H9 (cell line): ENCODE results near the gene KCNIP4. TPM values are rescaled to one million over a fixed set of nuclear protein-coding genes. Genes with fewer than 3 reads are reported as not detected.

Experiments used
- DNase-seq: peaks from one replicate; pipeline ENCODE4 v3.0.0-alpha.2; 2017
- H2AFZ ChIP-seq: one replicate; pipeline ENCODE4 v1.6.1; 2013; ENCODE audit warnings: mild to moderate bottlenecking, low read length, control low read depth, moderate library complexity
- H2AK5ac ChIP-seq: 2 replicates; pipeline ENCODE4 v1.6.1; 2013; ENCODE audit warnings: low read length, control low read depth, mixed read lengths; ENCODE audit not compliant: insufficient read length
- H2BK120ac ChIP-seq: one replicate; pipeline ENCODE4 v1.6.1; 2013; ENCODE audit warnings: low read depth, mild to moderate bottlenecking, low read length, control low read depth, inconsistent platforms; ENCODE audit not compliant: poor library complexity, severe bottlenecking
- H2BK12ac ChIP-seq: 2 replicates; pipeline ENCODE4 v1.6.1; 2013; ENCODE audit warnings: low read length, control low read depth, mixed read lengths, low read depth; ENCODE audit not compliant: insufficient read length
- H2BK15ac ChIP-seq: 2 replicates; pipeline ENCODE4 v1.6.1; 2013; ENCODE audit warnings: low read depth, low read length, control low read depth
- H2BK20ac ChIP-seq: one replicate; pipeline ENCODE4 v1.6.1; 2013; ENCODE audit warnings: low read depth, mild to moderate bottlenecking, low read length, control low read depth, inconsistent platforms; ENCODE audit not compliant: poor library complexity, severe bottlenecking
- H2BK5ac ChIP-seq: 2 replicates; pipeline ENCODE4 v1.6.1; 2013; ENCODE audit warnings: low read length, control low read depth, mixed read lengths; ENCODE audit not compliant: insufficient read length
- H3K14ac ChIP-seq: 2 replicates; pipeline ENCODE4 v1.6.1; 2013; ENCODE audit warnings: low read length, control low read depth; ENCODE audit not compliant: insufficient read depth
- H3K18ac ChIP-seq: 2 replicates; pipeline ENCODE4 v1.6.1; 2013; ENCODE audit warnings: low read depth, mild to moderate bottlenecking, mixed read lengths, low read length, control low read depth; ENCODE audit not compliant: insufficient read length
- H3K23ac ChIP-seq: 2 replicates; pipeline ENCODE4 v1.6.1; 2013; ENCODE audit warnings: low read length, control low read depth, mixed read lengths, low read depth; ENCODE audit not compliant: insufficient read length
- H3K23me2 ChIP-seq: 2 replicates; pipeline ENCODE4 v1.6.1; 2013; ENCODE audit warnings: low read depth, mild to moderate bottlenecking, mixed read lengths, low read length, control low read depth; ENCODE audit not compliant: insufficient read length, poor library complexity, severe bottlenecking
- H3K27ac ChIP-seq: 2 replicates; pipeline ENCODE4 v1.5.1; 2013; ENCODE audit warnings: low read length, control low read depth, mixed read lengths, low read depth; ENCODE audit not compliant: insufficient read length
- H3K27me3 ChIP-seq: 2 replicates; pipeline ENCODE4 v1.6.1; 2013; ENCODE audit warnings: low read length, control low read depth, inconsistent platforms; ENCODE audit not compliant: insufficient read depth
- H3K4ac ChIP-seq: 2 replicates; pipeline ENCODE4 v1.6.1; 2013; ENCODE audit warnings: low read depth, mild to moderate bottlenecking, control low read depth, inconsistent platforms, low read length, moderate library complexity
- H3K4me1 ChIP-seq: 2 replicates; pipeline ENCODE4 v1.6.1; 2013; ENCODE audit warnings: low read length, control low read depth, inconsistent platforms; ENCODE audit not compliant: insufficient read depth
- H3K4me2 ChIP-seq: 2 replicates; pipeline ENCODE4 v1.6.1; 2013; ENCODE audit warnings: low read length, control low read depth, mixed read lengths; ENCODE audit not compliant: insufficient read length, insufficient read depth
- H3K56ac ChIP-seq: 2 replicates; pipeline ENCODE4 v1.6.1; 2013; ENCODE audit warnings: low read depth, mild to moderate bottlenecking, mixed read lengths, low read length, control low read depth; ENCODE audit not compliant: insufficient read length
- H3K79me1 ChIP-seq: 2 replicates; pipeline ENCODE4 v1.6.1; 2013; ENCODE audit warnings: low read depth, mild to moderate bottlenecking, moderate library complexity, low read length, control low read depth, inconsistent platforms; ENCODE audit not compliant: insufficient read depth, poor library complexity, severe bottlenecking
- H3K79me2 ChIP-seq: 2 replicates; pipeline ENCODE4 v1.6.1; 2013; ENCODE audit warnings: low read length, control low read depth, inconsistent platforms; ENCODE audit not compliant: insufficient read depth
- H3K9ac ChIP-seq: 2 replicates; pipeline ENCODE4 v1.6.1; 2013; ENCODE audit warnings: low read length, control low read depth, mixed read lengths; ENCODE audit not compliant: insufficient read length; ENCODE audit errors: extremely low read depth
- H3K9me3 ChIP-seq: one replicate; pipeline ENCODE4 v1.6.1; 2013; ENCODE audit warnings: low read depth, low read length, inconsistent platforms; ENCODE audit not compliant: control insufficient read depth
- H3T11ph ChIP-seq: one replicate; pipeline ENCODE4 v1.6.1; 2013; ENCODE audit warnings: mild to moderate bottlenecking, low read length, control low read depth, inconsistent platforms
- H4K20me1 ChIP-seq: one replicate; pipeline ENCODE4 v1.6.1; 2013; ENCODE audit not compliant: control insufficient read depth, insufficient read length, insufficient read depth
- H4K5ac ChIP-seq: 2 replicates; pipeline ENCODE4 v1.6.1; 2013; ENCODE audit warnings: low read depth, mild to moderate bottlenecking, mixed read lengths, low read length, control low read depth; ENCODE audit not compliant: insufficient read length
- H4K8ac ChIP-seq: replicated peaks from 2 replicates; pipeline ENCODE4 v1.6.1; 2013; ENCODE audit warnings: low read length, control low read depth, mixed read lengths, low read depth; ENCODE audit not compliant: insufficient read length
- H4K91ac ChIP-seq: 2 replicates; pipeline ENCODE4 v1.6.1; 2013; ENCODE audit warnings: low read depth, mild to moderate bottlenecking, moderate library complexity, mixed read lengths, low read length, control low read depth; ENCODE audit not compliant: insufficient read length
- H3K27ac Mint-ChIP-seq, 3 experiments: 2 replicates in 2 of 3; 3 replicates in 1 of 3; pipeline ENCODE4 v1.8.0; 2020 to 2021; ENCODE audit warnings: mixed read lengths in 3 of 3, mild to moderate bottlenecking in 1 of 3, moderate library complexity in 1 of 3
- H3K27me3 Mint-ChIP-seq: 2 replicates; pipeline ENCODE4 v1.8.0; 2021; ENCODE audit warnings: low read depth, mild to moderate bottlenecking, moderate library complexity, mixed read lengths
- H3K36me3 Mint-ChIP-seq, 3 experiments: 2 replicates in 2 of 3; 3 replicates in 1 of 3; pipeline ENCODE4 v1.8.0; 2020 to 2021; ENCODE audit warnings: low read depth in 3 of 3, mixed read lengths in 3 of 3; ENCODE audit not compliant: insufficient read depth in 1 of 3
- H3K4me1 Mint-ChIP-seq, 2 experiments: 2 replicates each; pipeline ENCODE4 v1.8.0; 2020; ENCODE audit warnings: mixed read lengths in 2 of 2
- H3K4me3 Mint-ChIP-seq, 2 experiments: 2 replicates in 1 of 2; 3 replicates in 1 of 2; pipeline ENCODE4 v1.8.0; 2020 to 2021; ENCODE audit warnings: mild to moderate bottlenecking in 2 of 2, mixed read lengths in 2 of 2, moderate library complexity in 1 of 2
- H3K9me3 Mint-ChIP-seq, 2 experiments: 2 replicates in 1 of 2; 3 replicates in 1 of 2; pipeline ENCODE4 v1.8.0; 2020; ENCODE audit warnings: mild to moderate bottlenecking in 2 of 2, mixed read lengths in 2 of 2, moderate library complexity in 1 of 2
- WGBS: extraction: QIAGEN DNeasy Blood & Tissue Kit; methylation state at CpG from one replicate; pipeline ENCODE4 v1.1.7; 2013; ENCODE audit warnings: missing lambda C conversion rate, low lambda C conversion rate, mixed read lengths; ENCODE audit not compliant: insufficient read length; ENCODE audit errors: extremely low coverage; 5-methylcytosine and 5-hydroxymethylcytosine counted together
- total RNA-seq: library from RNA; stranded (reverse); gene quantifications from 2 replicates; pipeline ENCODE4 v1.2.1, GENCODE V29; 2021
- TF ChIP-seq, protein P1 (sequence below): fragments of 200-600 bp; sonication (generic); conservative IDR thresholded peaks from 3 replicates; pipeline ENCODE4 v1.8.0; 2021; ENCODE audit warnings: antibody characterized with exemption, mild to moderate bottlenecking

The KCNIP4 gene
- total RNA-seq, 1 experiment from 2014 or later: not detected

DNA sequence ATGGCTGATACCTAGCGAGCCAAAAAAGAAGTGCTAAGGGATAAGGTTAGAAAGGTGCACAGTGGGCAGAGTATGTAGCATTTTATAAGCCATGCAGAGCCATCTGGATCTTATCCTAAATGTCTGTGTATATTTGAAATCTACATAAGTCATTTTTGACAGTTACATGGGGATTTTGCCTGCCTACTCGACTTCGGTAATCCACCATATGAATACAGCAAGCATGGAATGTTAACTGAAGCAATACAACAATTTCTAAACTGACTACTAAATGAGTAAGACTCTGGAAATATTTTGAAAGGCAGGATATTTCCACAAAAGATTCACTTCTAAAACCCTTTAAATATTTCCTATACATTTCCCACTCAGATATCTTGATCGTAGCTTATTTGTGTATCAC lies 122.5 kb downstream of the KCNIP4 start:
- H3K9me3 ChIP-seq: no peaks in the 10 kb centered on the region
- H3K4me1 Mint-ChIP-seq: peaks cover 0 to 4% of the 10 kb centered on the region in 2 experiments; a peak in 1 of 4 replicates
- no peaks in the 10 kb centered on the region for H4K20me1 ChIP-seq
- H2BK120ac ChIP-seq: no peak overlapping the region
- no peak overlapping the region for H3K14ac ChIP-seq
- H2AFZ ChIP-seq: no peak overlapping the region
- DNase-seq: no peak
- no peak overlapping the region for H2BK15ac ChIP-seq
- no peak overlapping the region for H2BK5ac ChIP-seq
- no peaks in the 10 kb centered on the region for H3K27me3 Mint-ChIP-seq
- TF ChIP-seq, protein P1, sequence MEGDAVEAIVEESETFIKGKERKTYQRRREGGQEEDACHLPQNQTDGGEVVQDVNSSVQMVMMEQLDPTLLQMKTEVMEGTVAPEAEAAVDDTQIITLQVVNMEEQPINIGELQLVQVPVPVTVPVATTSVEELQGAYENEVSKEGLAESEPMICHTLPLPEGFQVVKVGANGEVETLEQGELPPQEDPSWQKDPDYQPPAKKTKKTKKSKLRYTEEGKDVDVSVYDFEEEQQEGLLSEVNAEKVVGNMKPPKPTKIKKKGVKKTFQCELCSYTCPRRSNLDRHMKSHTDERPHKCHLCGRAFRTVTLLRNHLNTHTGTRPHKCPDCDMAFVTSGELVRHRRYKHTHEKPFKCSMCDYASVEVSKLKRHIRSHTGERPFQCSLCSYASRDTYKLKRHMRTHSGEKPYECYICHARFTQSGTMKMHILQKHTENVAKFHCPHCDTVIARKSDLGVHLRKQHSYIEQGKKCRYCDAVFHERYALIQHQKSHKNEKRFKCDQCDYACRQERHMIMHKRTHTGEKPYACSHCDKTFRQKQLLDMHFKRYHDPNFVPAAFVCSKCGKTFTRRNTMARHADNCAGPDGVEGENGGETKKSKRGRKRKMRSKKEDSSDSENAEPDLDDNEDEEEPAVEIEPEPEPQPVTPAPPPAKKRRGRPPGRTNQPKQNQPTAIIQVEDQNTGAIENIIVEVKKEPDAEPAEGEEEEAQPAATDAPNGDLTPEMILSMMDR: no peak
- H4K5ac ChIP-seq: no peak overlapping the region
- no peak overlapping the region for H3K18ac ChIP-seq
- no peak overlapping the region for H4K91ac ChIP-seq
- no peak overlapping the region for H3K56ac ChIP-seq
- no peaks in the 10 kb centered on the region for H3K4me1 ChIP-seq
- WGBS: no CpG with 5 or more reads among the region's 4 CpGs
- H3K36me3 Mint-ChIP-seq: no peaks in the 10 kb centered on the region; a peak in 1 of 7 replicates
- H3K79me1 ChIP-seq: no peaks in the 10 kb centered on the region
- H3K9ac ChIP-seq: no peak overlapping the region
- H3K23ac ChIP-seq: no peak overlapping the region
- no peaks in the 10 kb centered on the region for H3K79me2 ChIP-seq
- no peak overlapping the region for H3K4me2 ChIP-seq
- H2BK20ac ChIP-seq: no peak overlapping the region
- H3K27ac Mint-ChIP-seq: no peak overlapping the region
- no peak overlapping the region for H3K4ac ChIP-seq
- no peaks in the 10 kb centered on the region for H3K27me3 ChIP-seq
- H2BK12ac ChIP-seq: no peak overlapping the region
- no peak overlapping the region for H3K4me3 Mint-ChIP-seq
- no peak overlapping the region for H4K8ac ChIP-seq
- 0 out of 5 replicates have a peak, but pooled peaks cover 0 to 1% of the 10 kb centered on the region in 2 experiments for H3K9me3 Mint-ChIP-seq
- H3K27ac ChIP-seq: no peak overlapping the region
- no peaks in the 10 kb centered on the region for H3K23me2 ChIP-seq
- no peak overlapping the region for H3T11ph ChIP-seq
- H2AK5ac ChIP-seq: no peak overlapping the region
